HepG2 (cell line): Measurements from ENCODE around the gene MORN3. TPM values are rescaled to one million over a fixed set of nuclear protein-coding genes. Genes with fewer than 3 reads are reported as not detected.

Experiments used
- ATF3 ChIP-seq: sonication (generic); formaldehyde crosslinking; IDR thresholded peaks from 2 replicates; pipeline ENCODE4 v1.4.0; 2020; ENCODE audit warnings: missing genetic modification reagents
- CENPT ChIP-seq: sonication (generic); formaldehyde crosslinking; IDR thresholded peaks from 2 replicates; pipeline ENCODE4 v1.8.0; 2022; ENCODE audit warnings: low read depth, mild to moderate bottlenecking, moderate library complexity, missing genetic modification reagents
- CENPX ChIP-seq: sonication (generic); formaldehyde crosslinking; IDR thresholded peaks from 2 replicates; pipeline ENCODE4 v1.9.0; 2021; ENCODE audit warnings: mild to moderate bottlenecking, missing genetic modification reagents, moderate library complexity
- CHD2 ChIP-seq: IDR thresholded peaks from 2 replicates; pipeline ENCODE4 v1.6.1; 2011; ENCODE audit warnings: low read depth, low read length, improper control_type of control experiment
- DZIP1 ChIP-seq: sonication (generic); formaldehyde crosslinking; IDR thresholded peaks from 2 replicates; pipeline ENCODE4 v1.5.0; 2020; ENCODE audit warnings: mild to moderate bottlenecking, missing genetic modification reagents
- JUNB ChIP-seq: sonication (generic); formaldehyde crosslinking; IDR thresholded peaks from 2 replicates; pipeline ENCODE4 v1.8.0; 2022; ENCODE audit warnings: missing genetic modification reagents, mild to moderate bottlenecking, borderline replicate concordance
- MIER2 ChIP-seq: IDR thresholded peaks from 2 replicates; pipeline ENCODE4 v1.6.1; 2016; ENCODE audit warnings: missing biosample characterization, missing genetic modification reagents
- MTERF4 ChIP-seq: sonication (generic); formaldehyde crosslinking; IDR thresholded peaks from 2 replicates; pipeline ENCODE4 v1.8.0; 2023; ENCODE audit warnings: mild to moderate bottlenecking, missing genetic modification reagents
- NR1H2 ChIP-seq: sonication (generic); formaldehyde crosslinking; IDR thresholded peaks from 2 replicates; pipeline ENCODE4 v1.8.1; 2022; ENCODE audit warnings: low read depth, missing genetic modification reagents, borderline replicate concordance
- PHF5A ChIP-seq: IDR thresholded peaks from one replicate; pipeline ENCODE4 v1.6.1; 2018; ENCODE audit warnings: low read depth, missing genetic modification reagents; ENCODE audit not compliant: unreplicated experiment
- RFXAP ChIP-seq: sonication (generic); formaldehyde crosslinking; IDR thresholded peaks from 2 replicates; pipeline ENCODE4 v1.4.0; 2020; ENCODE audit warnings: missing genetic modification reagents, borderline replicate concordance
- RXRA ChIP-seq: sonication (generic); formaldehyde crosslinking; IDR thresholded peaks from 2 replicates; pipeline ENCODE4 v1.5.1; 2020; ENCODE audit warnings: missing genetic modification reagents
- ZNF446 ChIP-seq: sonication (generic); formaldehyde crosslinking; IDR thresholded peaks from 2 replicates; pipeline ENCODE4 v1.5.0; 2020; ENCODE audit warnings: mild to moderate bottlenecking, missing genetic modification reagents
- ZNF589 ChIP-seq: sonication (generic); formaldehyde crosslinking; conservative IDR thresholded peaks from 2 replicates; pipeline ENCODE4 v1.8.0; 2022; ENCODE audit warnings: mild to moderate bottlenecking, moderate library complexity, missing genetic modification reagents
- ZNF598 ChIP-seq: sonication (generic); formaldehyde crosslinking; IDR thresholded peaks from 2 replicates; pipeline ENCODE4 v1.5.1; 2020; ENCODE audit warnings: mild to moderate bottlenecking, missing genetic modification reagents, borderline replicate concordance
- polyA plus RNA-seq, 8 experiments: library from polyadenylated mRNA; depleted of rRNA in 3 of 8; stranded (reverse) in 7 of 8; unstranded in 1 of 8; fragments of >200 nt; fragmentation: Illumina TruSeq in 4 of 8; extraction: Trizol in 4 of 8; gene quantifications; 2 replicates each; pipeline versions ENCODE4 v1.2.1 to v1.2.3, GENCODE V29; 2011 to 2016; ENCODE audit warnings: low read depth in 4 of 8, missing spikeins in 1 of 8, mixed read lengths in 1 of 8; ENCODE audit not compliant: insufficient read depth in 1 of 8
- total RNA-seq, 5 experiments: library from RNA; depleted of rRNA; stranded (reverse); fragments of >200 nt; fragmentation: Illumina TruSeq; extraction: Trizol; gene quantifications; 2 replicates each; pipeline ENCODE4 v1.2.3, GENCODE V29; 2016; ENCODE audit warnings: low read depth in 1 of 5
- TF ChIP-seq, protein P1 (sequence below): sonication (generic); formaldehyde crosslinking; IDR thresholded peaks from 2 replicates; pipeline ENCODE4 v1.5.1; 2020; ENCODE audit warnings: mild to moderate bottlenecking, missing genetic modification reagents
- TF ChIP-seq, protein P2 (sequence below): sonication (generic); formaldehyde crosslinking; IDR thresholded peaks from 2 replicates; pipeline ENCODE4 v1.5.1; 2020; ENCODE audit warnings: mild to moderate bottlenecking, missing genetic modification reagents, borderline replicate concordance

MORN3 gene
- total and polyA plus RNA-seq, 2 of the 13 experiments (the other 11 are each of a cell fraction or from before 2014, with no cell fraction given): 1.1 to 2.0 TPM

- TF ChIP-seq, protein P1, sequence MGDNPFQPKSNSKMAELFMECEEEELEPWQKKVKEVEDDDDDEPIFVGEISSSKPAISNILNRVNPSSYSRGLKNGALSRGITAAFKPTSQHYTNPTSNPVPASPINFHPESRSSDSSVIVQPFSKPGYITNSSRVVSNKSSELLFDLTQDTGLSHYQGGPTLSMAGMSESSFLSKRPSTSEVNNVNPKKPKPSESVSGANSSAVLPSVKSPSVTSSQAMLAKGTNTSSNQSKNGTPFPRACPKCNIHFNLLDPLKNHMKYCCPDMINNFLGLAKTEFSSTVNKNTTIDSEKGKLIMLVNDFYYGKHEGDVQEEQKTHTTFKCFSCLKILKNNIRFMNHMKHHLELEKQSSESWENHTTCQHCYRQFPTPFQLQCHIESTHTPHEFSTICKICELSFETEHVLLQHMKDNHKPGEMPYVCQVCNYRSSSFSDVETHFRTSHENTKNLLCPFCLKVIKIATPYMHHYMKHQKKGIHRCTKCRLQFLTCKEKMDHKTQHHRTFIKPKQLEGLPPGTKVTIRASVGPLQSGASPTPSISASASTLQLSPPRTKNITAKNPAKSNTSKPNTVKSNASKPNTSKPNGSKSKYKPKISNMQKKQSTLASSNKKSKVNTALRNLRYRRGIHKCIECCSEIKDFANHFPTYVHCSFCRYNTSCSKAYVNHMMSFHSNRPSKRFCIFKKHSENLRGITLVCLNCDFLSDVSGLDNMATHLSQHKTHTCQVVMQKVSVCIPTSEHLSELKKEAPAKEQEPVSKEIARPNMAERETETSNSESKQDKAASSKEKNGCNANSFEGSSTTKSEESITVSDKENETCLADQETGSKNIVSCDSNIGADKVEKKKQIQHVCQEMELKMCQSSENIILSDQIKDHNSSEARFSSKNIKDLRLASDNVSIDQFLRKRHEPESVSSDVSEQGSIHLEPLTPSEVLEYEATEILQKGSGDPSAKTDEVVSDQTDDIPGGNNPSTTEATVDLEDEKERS (CRISPR knock-in tag): no peak
- TF ChIP-seq PHF5A (CRISPR knock-in tag) (no peak), MTERF4 (CRISPR knock-in tag) (no peak), ATF3 (CRISPR knock-in tag) (no peak), NR1H2 (CRISPR knock-in tag) (no peak), MIER2 (CRISPR knock-in tag) (no peak), RXRA (CRISPR knock-in tag) (0 out of 2 replicates have a peak, but pooled peaks have one; percentile 19), CENPX (CRISPR knock-in tag) (no peak), CENPT (no peak), ZNF589 (no peak), DZIP1 (CRISPR knock-in tag) (no peak), ZNF446 (CRISPR knock-in tag) (no peak), RFXAP (CRISPR knock-in tag) (no peak), ZNF598 (CRISPR knock-in tag) (no peak), CHD2 (no peak), JUNB (CRISPR knock-in tag) (no peak)
- TF ChIP-seq, protein P2, sequence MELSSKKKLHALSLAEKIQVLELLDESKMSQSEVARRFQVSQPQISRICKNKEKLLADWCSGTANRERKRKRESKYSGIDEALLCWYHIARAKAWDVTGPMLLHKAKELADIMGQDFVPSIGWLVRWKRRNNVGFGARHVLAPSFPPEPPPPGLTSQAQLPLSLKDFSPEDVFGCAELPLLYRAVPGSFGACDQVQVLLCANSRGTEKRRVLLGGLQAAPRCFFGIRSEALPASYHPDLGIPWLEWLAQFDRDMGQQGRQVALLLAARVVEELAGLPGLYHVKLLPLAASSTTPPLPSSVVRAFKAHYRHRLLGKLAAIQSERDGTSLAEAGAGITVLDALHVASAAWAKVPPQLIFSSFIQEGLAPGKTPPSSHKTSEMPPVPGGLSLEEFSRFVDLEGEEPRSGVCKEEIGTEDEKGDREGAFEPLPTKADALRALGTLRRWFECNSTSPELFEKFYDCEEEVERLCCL (CRISPR knock-in tag): no peak
Observed at GRCh38 chr12:121626853-121627640, 42.4 kb downstream of the MORN3 start (continued).
